Bronchial epithelial cell (primary cell): ENCODE data around the gene DTX1. TPM values are rescaled to one million over a fixed set of nuclear protein-coding genes. Genes with fewer than 3 reads are reported as not detected.

Experiments
- DNase-seq: peaks from one replicate; pipeline ENCODE4 v3.0.0-alpha.2; 2010; ENCODE audit warnings: low read depth
- FAIRE-seq: peaks from 2 replicates; lab custom pipeline; 2011; peaks lifted over from hg19 to GRCh38; lab: Jason Lieb, UNC
- H3K27me3 ChIP-seq: 2 replicates; pipeline ENCODE4 v1.5.1; 2011; ENCODE audit warnings: low read length; ENCODE audit not compliant: control insufficient read depth, insufficient read depth
- H3K36me3 ChIP-seq: 2 replicates; pipeline ENCODE4 v1.5.1; 2011; ENCODE audit warnings: low read length; ENCODE audit not compliant: control insufficient read depth, insufficient read depth
- H3K4me3 ChIP-seq: 2 replicates; pipeline ENCODE4 v1.5.1; 2011; ENCODE audit warnings: mild to moderate bottlenecking, low read depth, low read length, control low read depth
- CTCF ChIP-seq: IDR thresholded peaks from 2 replicates; pipeline ENCODE4 v1.5.1; 2011; ENCODE audit warnings: mild to moderate bottlenecking, moderate library complexity, low read length, control low read depth, inconsistent platforms; ENCODE audit not compliant: insufficient read depth, severe bottlenecking
- total RNA-seq: library from RNA; depleted of rRNA; stranded (reverse); fragments of >200 nt; gene quantifications from 2 replicates; pipeline ENCODE4 v1.2.1, GENCODE V29; 2014

Gene DTX1
- total RNA-seq, 1 donor from 2014 or later = not detected

GRCh38 chr12:113086249-113087164, 30.0 kb downstream of the DTX1 start:
- TF ChIP-seq CTCF = no peak
- DNase-seq (no peak), FAIRE-seq (no peak)
- Histone ChIP-seq H3K27me3 (peaks cover 2% of the 10 kb centered on the region), H3K36me3 (no peaks in the 10 kb centered on the region), H3K4me3 (no peak overlapping the region)

- DNase-seq (no peak), FAIRE-seq (no peak)
Observed at GRCh38 chr12:113087193-113087592, 30.7 kb downstream of the DTX1 start.

GRCh38 chr12:113088037-113088436, 31.5 kb downstream of the DTX1 start:
- H3K36me3 ChIP-seq = no peaks in the 10 kb centered on the region
- DNase-seq (no peak), FAIRE-seq (no peak)
- peaks cover 6% of the 10 kb centered on the region for H3K27me3 ChIP-seq
- no peak overlapping the region for H3K4me3 ChIP-seq
- TF ChIP-seq CTCF = no peak

More at GRCh38 chr12:113087193-113087592, 30.7 kb downstream of the DTX1 start:
- Histone ChIP-seq H3K4me3 (no peak overlapping the region), H3K36me3 (no peaks in the 10 kb centered on the region), H3K27me3 (peaks cover 8% of the 10 kb centered on the region)
- no peak for TF ChIP-seq CTCF

- Histone ChIP-seq H3K27me3 (peaks cover 6% of the 10 kb centered on the region), H3K4me3 (no peak overlapping the region), H3K36me3 (no peaks in the 10 kb centered on the region)
- FAIRE-seq (no peak), DNase-seq (no peak)
- no peak for TF ChIP-seq CTCF
Observed at GRCh38 chr12:113088971-113089756, 32.6 kb downstream of the DTX1 start.

GRCh38 chr12:113089839-113090238, 33.3 kb downstream of the DTX1 start:
- Histone ChIP-seq H3K27me3 (peaks cover 6% of the 10 kb centered on the region), H3K4me3 (no peak overlapping the region), H3K36me3 (no peaks in the 10 kb centered on the region)
- no peak for DNase-seq
- no peak for FAIRE-seq
- TF ChIP-seq CTCF = no peak
